ENCODE results near the gene HNRNPL. TPM values are rescaled to one million over a fixed set of nuclear protein-coding genes. Genes with fewer than 3 reads are reported as not detected.

The HNRNPL gene
- polyA plus RNA-seq, 1 experiment = 316 TPM

DNA sequence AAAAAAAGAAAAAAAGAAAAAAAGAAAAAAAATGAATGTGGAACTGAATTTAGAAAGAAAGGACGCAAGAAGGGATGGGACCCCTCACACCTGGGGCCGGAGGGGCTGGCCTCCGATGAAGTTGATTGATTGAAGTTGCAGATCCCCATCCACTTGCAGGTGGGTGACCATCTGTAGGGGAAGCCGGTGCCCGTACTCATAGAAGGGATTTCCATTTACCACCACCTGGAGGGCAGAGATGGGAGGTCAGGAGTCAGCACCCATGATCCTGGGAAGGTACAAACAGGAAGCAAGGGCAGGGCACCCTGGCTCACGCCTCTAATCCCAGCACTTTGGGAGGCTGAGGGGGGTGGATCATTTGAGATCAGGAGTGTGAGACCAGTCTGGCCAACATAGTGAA lies 43.4 kb downstream of the HNRNPL start:
- Histone ChIP-seq H3K9me3 (ENCODE audit: control insufficient read depth, insufficient read depth, low read length) (no peaks in the 10 kb centered on the region; the same call in 1 of the 2 replicates), H3K27me3 (ENCODE audit: control insufficient read depth, insufficient read depth, low read length) (peaks cover 2% of the 10 kb centered on the region), H3K4me3 (ENCODE audit: low read depth, low read length) (no peak overlapping the region), H3K27ac (ENCODE audit: low read depth, low read length) (no peak overlapping the region)
- no peak for DNase-seq (ENCODE audit: low read depth, low spot score)
- TF ChIP-seq, protein P1, sequence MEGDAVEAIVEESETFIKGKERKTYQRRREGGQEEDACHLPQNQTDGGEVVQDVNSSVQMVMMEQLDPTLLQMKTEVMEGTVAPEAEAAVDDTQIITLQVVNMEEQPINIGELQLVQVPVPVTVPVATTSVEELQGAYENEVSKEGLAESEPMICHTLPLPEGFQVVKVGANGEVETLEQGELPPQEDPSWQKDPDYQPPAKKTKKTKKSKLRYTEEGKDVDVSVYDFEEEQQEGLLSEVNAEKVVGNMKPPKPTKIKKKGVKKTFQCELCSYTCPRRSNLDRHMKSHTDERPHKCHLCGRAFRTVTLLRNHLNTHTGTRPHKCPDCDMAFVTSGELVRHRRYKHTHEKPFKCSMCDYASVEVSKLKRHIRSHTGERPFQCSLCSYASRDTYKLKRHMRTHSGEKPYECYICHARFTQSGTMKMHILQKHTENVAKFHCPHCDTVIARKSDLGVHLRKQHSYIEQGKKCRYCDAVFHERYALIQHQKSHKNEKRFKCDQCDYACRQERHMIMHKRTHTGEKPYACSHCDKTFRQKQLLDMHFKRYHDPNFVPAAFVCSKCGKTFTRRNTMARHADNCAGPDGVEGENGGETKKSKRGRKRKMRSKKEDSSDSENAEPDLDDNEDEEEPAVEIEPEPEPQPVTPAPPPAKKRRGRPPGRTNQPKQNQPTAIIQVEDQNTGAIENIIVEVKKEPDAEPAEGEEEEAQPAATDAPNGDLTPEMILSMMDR (IDR thresholded peaks at IDR 0.05; ENCODE audit: low read depth, low read length) = no peak
- POLR2A ChIA-PET = no interaction called here
- CTCF ChIA-PET = no interaction called here

DNA sequence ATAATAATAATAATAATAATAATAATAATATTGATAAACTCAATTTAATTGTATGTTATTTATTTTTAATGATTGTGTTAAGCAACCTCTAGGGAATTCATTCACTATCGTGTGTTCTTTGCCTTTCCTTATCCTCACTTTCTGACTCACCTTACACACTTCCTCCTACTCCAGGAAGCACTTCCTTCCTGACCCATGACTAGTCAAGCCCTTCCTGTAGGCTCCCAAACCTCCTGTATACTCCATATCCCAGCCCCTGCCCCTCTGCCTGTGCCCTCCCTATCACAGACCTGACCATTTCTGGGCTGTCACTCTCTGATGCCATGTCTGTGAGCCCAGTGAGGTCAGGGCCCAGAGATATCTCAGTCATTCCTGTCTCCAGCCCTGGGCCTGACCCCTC lies 44.6 kb downstream of the HNRNPL start:
- TF ChIP-seq, protein P1 (IDR thresholded peaks at IDR 0.05; ENCODE audit: low read depth, low read length) = no peak
- ChIA-PET CTCF (no interaction called here), POLR2A (no interaction called here)
- no peak for DNase-seq (ENCODE audit: low read depth, low spot score)
- Histone ChIP-seq H3K9me3 (ENCODE audit: control insufficient read depth, insufficient read depth, low read length) (no peaks in the 10 kb centered on the region; the same call in 1 of the 2 replicates), H3K27me3 (ENCODE audit: control insufficient read depth, insufficient read depth, low read length) (peaks cover 2% of the 10 kb centered on the region), H3K4me3 (ENCODE audit: low read depth, low read length) (no peak overlapping the region), H3K27ac (ENCODE audit: low read depth, low read length) (no peak overlapping the region)

DNA sequence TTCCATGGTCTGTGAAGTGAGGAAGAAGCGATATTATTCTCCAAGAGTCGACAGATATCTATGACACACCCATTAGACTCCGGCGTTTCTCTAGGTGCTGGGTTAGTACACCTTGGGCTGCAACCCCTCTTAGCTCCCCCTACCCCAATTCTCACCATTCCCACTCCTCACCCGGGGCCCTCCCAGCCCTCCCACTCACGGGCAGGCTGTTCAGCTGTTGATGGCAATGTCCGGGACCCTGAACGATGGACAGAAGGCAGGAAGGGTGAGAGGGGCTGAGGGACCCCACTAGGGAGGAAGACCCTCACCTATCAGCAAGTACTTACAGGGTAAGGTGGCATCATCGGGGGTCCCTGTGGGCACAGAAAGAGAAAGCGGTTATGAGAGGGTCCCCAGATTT lies 46.2 kb downstream of the HNRNPL start:
- no peak overlapping the region for H3K27ac ChIP-seq (ENCODE audit: low read depth, low read length)
- H3K27me3 ChIP-seq (ENCODE audit: control insufficient read depth, insufficient read depth, low read length) = peaks cover 2% of the 10 kb centered on the region
- TF ChIP-seq, protein P1 (IDR thresholded peaks at IDR 0.05; ENCODE audit: low read depth, low read length) = no peak
- no peaks in the 10 kb centered on the region; the same call in 1 of the 2 replicates for H3K9me3 ChIP-seq (ENCODE audit: control insufficient read depth, insufficient read depth, low read length)
- no peak for DNase-seq (ENCODE audit: low read depth, low spot score)
- no peak overlapping the region for H3K4me3 ChIP-seq (ENCODE audit: low read depth, low read length)
- POLR2A ChIA-PET = no interaction called here
- CTCF ChIA-PET = no interaction called here

DNA sequence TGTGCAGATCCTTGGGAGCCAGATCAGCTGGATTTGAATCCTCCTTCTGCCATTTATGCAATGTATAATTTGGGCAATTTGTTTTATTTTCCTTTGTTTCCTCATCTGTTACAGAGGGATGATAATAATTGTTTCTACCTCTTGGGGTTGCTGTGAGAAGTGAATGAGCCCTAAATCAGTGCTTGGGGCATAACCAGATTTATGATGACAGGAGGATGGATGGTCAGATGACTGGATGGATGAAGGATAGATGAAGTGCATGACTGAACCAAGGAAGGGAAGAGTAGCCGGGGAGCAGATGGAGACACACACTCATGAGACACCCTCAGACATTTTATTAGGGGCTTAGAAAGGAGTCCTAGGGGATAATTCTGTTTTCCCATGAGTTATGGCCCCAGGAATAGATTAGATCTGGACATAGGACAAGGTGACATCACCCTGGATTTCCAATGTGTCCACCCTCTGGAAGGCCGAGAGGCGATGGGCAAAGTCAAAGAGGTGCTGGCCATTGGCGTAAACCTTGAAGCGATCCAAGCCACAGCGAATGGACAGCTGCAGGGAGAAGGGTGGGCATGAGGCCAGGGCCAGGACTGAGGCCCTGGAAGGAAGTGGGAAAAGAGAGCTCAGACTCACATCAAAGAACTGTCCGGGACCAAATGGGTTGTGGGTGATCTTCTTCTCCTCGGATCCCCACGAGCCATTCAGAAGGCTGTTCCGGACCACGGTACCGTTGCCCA lies 48.3 kb downstream of the HNRNPL start:
- TF ChIP-seq, protein P1 (IDR thresholded peaks at IDR 0.05; ENCODE audit: low read depth, low read length) = no peak
- H3K4me3 ChIP-seq (ENCODE audit: low read depth, low read length) = no peak overlapping the region

DNA sequence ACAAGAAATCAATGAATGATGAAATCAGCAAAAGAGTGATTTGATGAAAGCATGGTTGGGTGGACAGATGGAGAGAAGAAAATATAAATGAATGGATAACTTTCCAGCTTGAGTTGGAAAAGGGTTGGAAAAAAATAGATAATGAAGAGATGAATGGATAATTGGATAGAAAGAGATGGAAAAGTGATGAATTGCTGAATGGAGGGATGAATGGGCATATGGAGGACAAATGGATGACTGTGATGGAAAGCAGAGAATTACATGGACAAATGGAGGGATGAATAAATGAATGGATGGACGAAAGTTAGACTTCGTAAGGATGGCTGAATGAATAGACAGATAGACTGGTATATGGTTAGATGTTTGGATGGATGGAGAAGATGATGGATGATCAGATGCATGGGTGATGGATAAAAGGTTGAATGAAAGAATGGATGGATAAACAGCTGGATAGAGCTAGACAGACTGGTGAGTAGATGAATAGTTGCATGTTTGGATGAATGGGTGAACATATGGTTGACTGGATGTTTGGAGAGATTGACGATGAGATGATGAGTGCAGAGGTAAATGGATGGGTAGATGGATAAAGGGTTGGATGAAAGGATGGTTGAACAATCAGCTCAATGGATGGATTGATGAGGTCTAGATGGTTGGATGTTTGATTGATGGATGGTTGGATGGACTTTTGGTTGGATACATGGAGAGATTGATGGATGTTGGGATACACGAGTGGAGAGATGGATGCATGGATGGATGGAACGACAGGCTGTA lies 49.0 kb downstream of the HNRNPL start:
- Histone ChIP-seq H3K27ac (ENCODE audit: low read depth, low read length) (no peak overlapping the region), H3K9me3 (ENCODE audit: control insufficient read depth, insufficient read depth, low read length) (no peaks in the 10 kb centered on the region), H3K27me3 (ENCODE audit: control insufficient read depth, insufficient read depth, low read length) (peaks cover 2% of the 10 kb centered on the region), H3K4me3 (ENCODE audit: low read depth, low read length) (no peak overlapping the region)
- ChIA-PET POLR2A (interaction anchor here (2.2 kb wide), 1 partner anchor 31 kb away, joined by 7 read pairs; the partner anchor contains the start of gene ECH1), CTCF (interaction anchor here (0.7 kb wide), 1 partner anchor 87 kb away, joined by 3 read pairs; no protein-coding TSS in a partner anchor)
- TF ChIP-seq, protein P1 (IDR thresholded peaks at IDR 0.05; ENCODE audit: low read depth, low read length) = no peak
- no peak for DNase-seq (ENCODE audit: low read depth, low spot score)

More for the DNA sequence above, 48.3 kb downstream of the HNRNPL start:
- POLR2A ChIA-PET = interaction anchor here (1.4 kb wide), 1 partner anchor 30 kb away, joined by 4 read pairs; no protein-coding TSS in a partner anchor
- no peak for DNase-seq (ENCODE audit: low read depth, low spot score)
- Histone ChIP-seq H3K27me3 (ENCODE audit: control insufficient read depth, insufficient read depth, low read length) (peaks cover 2% of the 10 kb centered on the region), H3K9me3 (ENCODE audit: control insufficient read depth, insufficient read depth, low read length) (no peaks in the 10 kb centered on the region), H3K27ac (ENCODE audit: low read depth, low read length) (no peak overlapping the region)
- CTCF ChIA-PET = interaction anchor here (0.7 kb wide), 1 partner anchor 86 kb away, joined by 3 read pairs; no protein-coding TSS in a partner anchor

Measured in AG04450 (cell line).